Right atrium auricular region (tissue), 2 donors: ENCODE data around the gene ZNHIT6. TPM values are rescaled to one million over a fixed set of nuclear protein-coding genes. Genes with fewer than 3 reads are reported as not detected.

Experiments used
- DNase-seq: peaks from one replicate; pipeline ENCODE4 v3.0.0-alpha.2; 2019; ENCODE audit warnings: low spot score
- H3K27ac ChIP-seq, 2 donors: fragments of 200-600 bp; sonication (generic); 1 replicate in 1 of 2; 2 replicates in 1 of 2; pipeline ENCODE4 v1.5.1; 2016 to 2019
- H3K27me3 ChIP-seq, 2 donors: fragments of 200-600 bp; sonication (generic); one replicate each; pipeline versions ENCODE4 v1.5.1 to v1.6.0; 2017 to 2019
- H3K36me3 ChIP-seq: fragments of 200-600 bp; sonication (generic); one replicate; pipeline ENCODE4 v1.5.1; 2016
- H3K4me1 ChIP-seq, 2 donors: fragments of 200-600 bp; sonication (generic); one replicate each; pipeline versions ENCODE4 v1.5.1 to v1.6.0; 2017 to 2019
- H3K4me3 ChIP-seq, 2 donors: fragments of 200-600 bp; sonication (generic); 1 replicate in 1 of 2; 2 replicates in 1 of 2; pipeline ENCODE4 v1.5.1; 2017 to 2019; ENCODE audit warnings: mild to moderate bottlenecking in 1 of 2, moderate library complexity in 1 of 2
- H3K9me3 ChIP-seq, 2 donors: fragments of 200-600 bp; sonication (generic); one replicate each; pipeline ENCODE4 v1.5.1; 2019
- total RNA-seq, 2 donors: library from RNA; depleted of rRNA; stranded (reverse); fragments of >200 nt; gene quantifications; one replicate each; pipeline ENCODE4 v1.1.0, GENCODE V29; 2016
- TF ChIP-seq, protein P1 (sequence below), 2 donors: fragments of 200-600 bp; sonication (generic); IDR thresholded peaks; one replicate each; pipeline ENCODE4 v1.5.1; 2019; ENCODE audit warnings: antibody characterized with exemption in 2 of 2

The ZNHIT6 gene
- total RNA-seq, 2 donors from 2014 or later, result 7.0 to 8.4 TPM

DNA sequence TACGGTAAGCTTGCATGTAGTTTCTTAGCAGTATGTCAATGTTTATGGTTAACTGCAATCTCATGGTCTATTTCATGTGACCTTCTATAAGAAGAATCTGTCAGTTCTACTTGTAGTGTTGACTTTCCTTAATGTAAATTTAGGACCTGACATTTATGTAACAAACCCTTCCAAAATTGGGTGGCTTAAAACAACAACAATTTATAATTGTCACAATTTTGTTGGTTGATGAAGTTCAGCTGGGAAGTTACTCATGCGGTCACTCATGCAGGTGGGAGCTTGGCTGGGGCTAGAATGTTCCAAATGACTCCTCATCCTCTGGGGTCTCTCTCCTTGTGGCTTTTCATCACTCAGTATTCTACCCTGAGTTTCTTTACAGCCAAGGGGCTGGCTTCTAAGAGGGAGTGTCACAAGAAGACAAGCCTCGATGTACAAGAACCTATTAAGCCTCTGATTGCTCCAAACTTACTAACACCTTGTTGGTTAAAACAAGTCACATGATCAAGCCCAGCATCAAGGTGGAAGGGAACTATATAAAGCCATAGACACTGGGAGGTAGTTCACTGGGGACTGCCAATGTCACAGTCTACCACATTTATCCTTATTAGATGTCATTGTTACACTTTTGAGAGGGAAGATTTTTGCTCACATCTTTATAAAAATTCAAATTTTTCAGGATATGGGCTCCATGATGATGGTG is 103.8 kb downstream of the ZNHIT6 start:
- H3K4me3 ChIP-seq, result no peak overlapping the region
- no peaks in the 10 kb centered on the region for H3K27me3 ChIP-seq
- no peak overlapping the region for H3K27ac ChIP-seq
- TF ChIP-seq, protein P1, sequence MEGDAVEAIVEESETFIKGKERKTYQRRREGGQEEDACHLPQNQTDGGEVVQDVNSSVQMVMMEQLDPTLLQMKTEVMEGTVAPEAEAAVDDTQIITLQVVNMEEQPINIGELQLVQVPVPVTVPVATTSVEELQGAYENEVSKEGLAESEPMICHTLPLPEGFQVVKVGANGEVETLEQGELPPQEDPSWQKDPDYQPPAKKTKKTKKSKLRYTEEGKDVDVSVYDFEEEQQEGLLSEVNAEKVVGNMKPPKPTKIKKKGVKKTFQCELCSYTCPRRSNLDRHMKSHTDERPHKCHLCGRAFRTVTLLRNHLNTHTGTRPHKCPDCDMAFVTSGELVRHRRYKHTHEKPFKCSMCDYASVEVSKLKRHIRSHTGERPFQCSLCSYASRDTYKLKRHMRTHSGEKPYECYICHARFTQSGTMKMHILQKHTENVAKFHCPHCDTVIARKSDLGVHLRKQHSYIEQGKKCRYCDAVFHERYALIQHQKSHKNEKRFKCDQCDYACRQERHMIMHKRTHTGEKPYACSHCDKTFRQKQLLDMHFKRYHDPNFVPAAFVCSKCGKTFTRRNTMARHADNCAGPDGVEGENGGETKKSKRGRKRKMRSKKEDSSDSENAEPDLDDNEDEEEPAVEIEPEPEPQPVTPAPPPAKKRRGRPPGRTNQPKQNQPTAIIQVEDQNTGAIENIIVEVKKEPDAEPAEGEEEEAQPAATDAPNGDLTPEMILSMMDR (IDR thresholded peaks at IDR 0.05), result no peak
- no peaks in the 10 kb centered on the region for H3K36me3 ChIP-seq
- no peaks in the 10 kb centered on the region for H3K9me3 ChIP-seq
- H3K4me1 ChIP-seq, result no peaks in the 10 kb centered on the region
- DNase-seq, result no peak

DNA sequence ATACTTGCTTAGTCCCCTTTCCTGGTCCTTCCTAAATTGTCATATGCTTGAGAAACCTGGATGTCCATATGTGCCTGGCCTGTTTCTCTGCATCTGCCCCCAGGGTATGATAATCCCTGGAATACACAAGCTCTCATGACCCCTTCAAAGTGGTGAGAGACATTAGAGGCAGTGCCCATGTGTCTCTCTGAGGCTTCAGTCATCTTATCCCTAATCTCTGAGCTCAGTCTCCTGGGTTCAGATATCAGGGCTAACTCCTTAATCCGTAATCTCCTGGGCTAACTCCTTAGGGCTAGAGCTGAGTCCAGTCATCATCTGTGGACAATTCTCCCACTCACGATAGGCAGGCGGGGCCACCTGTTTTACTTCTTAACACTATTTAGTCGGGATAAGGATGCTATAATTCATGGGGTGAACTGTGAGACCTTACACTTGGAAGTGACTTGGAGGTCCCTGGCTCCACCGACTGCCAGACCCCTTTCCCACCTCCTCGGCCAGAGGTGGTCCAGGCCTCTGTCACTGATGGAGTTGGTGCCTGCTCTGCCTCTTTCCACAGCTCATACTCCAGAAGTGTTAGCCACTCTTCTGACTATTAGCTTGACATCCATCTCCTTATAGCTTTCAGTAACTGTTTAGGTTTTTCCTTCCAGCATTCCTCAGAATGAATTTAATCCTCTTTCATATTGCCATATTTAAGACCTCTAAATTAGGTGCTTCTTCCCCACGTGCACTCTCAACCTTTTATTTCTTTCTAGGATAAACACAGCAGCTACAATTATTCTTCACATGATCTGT is 105.0 kb downstream of the ZNHIT6 start:
- Histone ChIP-seq H3K36me3 (no peaks in the 10 kb centered on the region), H3K4me3 (no peak overlapping the region), H3K27ac (no peak overlapping the region), H3K4me1 (no peaks in the 10 kb centered on the region), H3K27me3 (no peaks in the 10 kb centered on the region), H3K9me3 (no peaks in the 10 kb centered on the region)
- TF ChIP-seq, protein P1 (IDR thresholded peaks at IDR 0.05), result no peak
- no peak for DNase-seq

DNA sequence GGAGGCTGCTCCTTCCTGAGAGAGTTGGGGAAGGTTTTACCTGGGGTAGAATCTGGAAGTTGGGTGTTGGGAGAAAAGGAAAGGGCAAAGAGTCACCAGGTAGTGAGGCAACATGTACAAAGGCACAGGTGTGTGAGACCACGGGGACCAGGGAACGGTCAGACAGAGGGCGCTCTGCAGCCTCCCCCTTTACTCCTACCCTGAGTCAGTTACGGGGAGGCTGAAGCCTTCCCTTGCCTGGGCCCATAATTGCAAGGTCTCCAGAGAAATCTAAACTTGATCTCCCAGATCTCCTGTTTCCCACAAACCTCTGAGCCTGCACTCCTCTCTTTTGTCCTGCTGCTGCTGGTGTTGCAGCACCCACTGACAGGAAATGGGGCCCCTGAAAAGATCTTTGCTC is 105.7 kb downstream of the ZNHIT6 start:
- Histone ChIP-seq H3K9me3 (no peaks in the 10 kb centered on the region), H3K4me1 (no peaks in the 10 kb centered on the region), H3K4me3 (no peak overlapping the region), H3K27me3 (no peaks in the 10 kb centered on the region), H3K36me3 (no peaks in the 10 kb centered on the region), H3K27ac (no peak overlapping the region)
- TF ChIP-seq, protein P1 (IDR thresholded peaks at IDR 0.05), result no peak
- DNase-seq, result no peak

DNA sequence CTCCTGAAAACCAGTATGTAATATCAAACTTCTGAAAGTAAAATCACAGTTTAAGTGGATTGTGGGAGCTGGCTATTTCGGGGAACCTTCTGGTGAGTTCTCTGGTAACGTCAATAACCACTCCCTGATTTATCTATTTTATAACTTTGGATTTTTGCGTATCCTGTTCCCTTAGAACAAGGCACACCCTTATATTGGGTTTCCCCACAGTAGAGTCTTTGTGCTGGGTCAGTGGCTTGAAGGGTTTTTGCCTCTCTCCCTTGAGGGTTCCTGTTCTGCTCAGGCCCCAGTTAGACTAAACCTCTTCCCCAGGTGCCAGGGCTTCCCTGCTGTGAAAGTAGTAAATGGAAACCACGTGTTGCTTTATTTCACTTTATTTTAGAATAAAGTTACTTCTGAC is 106.3 kb downstream of the ZNHIT6 start:
- Histone ChIP-seq H3K27ac (no peak overlapping the region), H3K4me1 (no peaks in the 10 kb centered on the region), H3K4me3 (no peak overlapping the region), H3K36me3 (no peaks in the 10 kb centered on the region), H3K27me3 (no peaks in the 10 kb centered on the region), H3K9me3 (no peaks in the 10 kb centered on the region)
- DNase-seq, result no peak
- TF ChIP-seq, protein P1 (IDR thresholded peaks at IDR 0.05), result no peak

DNA sequence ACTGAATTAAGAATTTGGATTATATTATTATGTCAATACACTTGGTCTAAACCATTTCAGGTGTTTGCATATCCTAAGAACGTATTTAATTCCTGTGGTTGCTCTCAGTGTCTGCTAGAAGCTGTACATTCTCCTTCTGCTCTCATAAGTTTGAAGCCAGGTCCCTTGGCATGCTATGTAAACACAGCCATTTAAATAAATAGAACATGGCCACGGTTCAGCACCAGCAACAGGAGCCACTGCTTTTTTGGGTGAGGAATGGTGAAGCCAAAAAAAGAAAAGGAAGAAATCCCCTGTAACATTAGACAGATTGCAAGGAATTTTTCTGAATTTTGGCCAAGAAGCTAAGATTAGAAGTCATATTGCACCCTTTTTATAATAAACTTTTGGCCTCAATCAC is 108.6 kb downstream of the ZNHIT6 start:
- Histone ChIP-seq H3K4me3 (no peak overlapping the region), H3K36me3 (no peaks in the 10 kb centered on the region), H3K27me3 (no peaks in the 10 kb centered on the region), H3K4me1 (no peaks in the 10 kb centered on the region), H3K27ac (no peak overlapping the region), H3K9me3 (no peaks in the 10 kb centered on the region)
- no peak for DNase-seq
- TF ChIP-seq, protein P1 (IDR thresholded peaks at IDR 0.05), result no peak

Other genes with a start within 250 kb of the ZNHIT6 start
- gene DDAH1, start 243.3 kb downstream of the ZNHIT6 start, total RNA-seq, result 10 to 100 TPM; 10.8 to 18.3 TPM
- gene CCN1, start 127.7 kb downstream of the ZNHIT6 start, total RNA-seq, result 100 to 1,000 TPM in 1 of 2 donors, 10 to 100 TPM in 1; 41.8 to 156 TPM